Psoas muscle (tissue), 8 donors: ENCODE data around the gene SMARCB1. TPM values are rescaled to one million over a fixed set of nuclear protein-coding genes. Genes with fewer than 3 reads are reported as not detected.

Experiments
- ATAC-seq, 4 donors: fragments of 200-7000 bp; cut with Tn5 transposase; one replicate each; pipeline ENCODE4 v1.9.1; 2020; ENCODE audit warnings: moderate library complexity in 3 of 4, mild to moderate bottlenecking in 2 of 4
- DNase-seq, 2 donors: peaks; one replicate each; pipeline ENCODE4 v3.0.0-alpha.2; 2020
- H3K27ac ChIP-seq: fragments of 200-600 bp; one replicate; pipeline ENCODE4 v1.8.0; 2022
- H3K27me3 ChIP-seq, 3 donors: fragments of 200-600 bp in 1 of 3; one replicate each; pipeline versions ENCODE4 v1.6.1 to v1.8.0; 2013 to 2022; ENCODE audit warnings: low read length in 2 of 3, mild to moderate bottlenecking in 2 of 3, moderate library complexity in 1 of 3; ENCODE audit not compliant: insufficient read depth in 3 of 3
- H3K36me3 ChIP-seq, 2 donors: fragments of 200-600 bp in 1 of 2; one replicate each; pipeline versions ENCODE4 v1.6.1 to v1.8.0; 2013 to 2022; ENCODE audit warnings: low read depth in 1 of 2, mild to moderate bottlenecking in 1 of 2, moderate library complexity in 1 of 2; ENCODE audit not compliant: insufficient read depth in 1 of 2
- H3K4me1 ChIP-seq: fragments of 200-600 bp; one replicate; pipeline ENCODE4 v1.8.0; 2022
- H3K4me3 ChIP-seq: fragments of 200-600 bp; one replicate; pipeline ENCODE4 v1.8.0; 2022; ENCODE audit warnings: mild to moderate bottlenecking
- H3K9me3 ChIP-seq: fragments of 200-600 bp; one replicate; pipeline ENCODE4 v1.8.0; 2022
- WGBS, 3 donors: extraction: QIAGEN DNeasy Blood & Tissue Kit; methylation state at CpG; one replicate each; pipeline versions ENCODE4 v1.1.6 to v1.1.7; 2013; 5-methylcytosine and 5-hydroxymethylcytosine counted together
- intact Hi-C, 2 donors: fragments of 100-400 bp; cut with DNase I; formaldehyde crosslinking; loops; one replicate each; pipeline versions ENCODE4 v1.11.0 to v1.14.2; 2022
- polyA plus RNA-seq, 3 donors: library from polyadenylated mRNA; stranded (reverse); fragments of 200-250 nt; gene quantifications; one replicate each; pipeline ENCODE4 v1.2.3, GENCODE V29; 2013
- total RNA-seq, 4 donors: library from RNA; stranded (reverse); fragmentation: NEBNext Ultra II Directional in 2 of 4; extraction: Animal tissue kit (Norgen Biotek cat#: 25700) in 2 of 4; gene quantifications; one replicate each; pipeline versions ENCODE4 v1.2.1 to v1.2.4, GENCODE V29; 2021 to 2023
- TF ChIP-seq, protein P1 (sequence below): fragments of 200-600 bp; IDR thresholded peaks from one replicate; pipeline ENCODE4 v1.8.0; 2022; ENCODE audit warnings: antibody characterized with exemption
- donor health status: healthy with polysubstance abuse.
- donor health status: DM: no; HTN: no; CAD: no; lungs with moderate emphysema.
- donor health status: Bipolar disorder and iron deficiency.
- donor health status: healthy.
- donor health status: DM: yes; HTN: yes; CAD: no.
- donor health status: DM: no; HTN: no; CAD: no.
- donor health status: DM: no; HTN: no; CAD: no.
- donor health status: DM: yes; HTN: yes; CAD: no.

Gene SMARCB1
- total and polyA plus RNA-seq, 7 donors: 20.7 to 76.6 (median 38.4) TPM

DNA sequence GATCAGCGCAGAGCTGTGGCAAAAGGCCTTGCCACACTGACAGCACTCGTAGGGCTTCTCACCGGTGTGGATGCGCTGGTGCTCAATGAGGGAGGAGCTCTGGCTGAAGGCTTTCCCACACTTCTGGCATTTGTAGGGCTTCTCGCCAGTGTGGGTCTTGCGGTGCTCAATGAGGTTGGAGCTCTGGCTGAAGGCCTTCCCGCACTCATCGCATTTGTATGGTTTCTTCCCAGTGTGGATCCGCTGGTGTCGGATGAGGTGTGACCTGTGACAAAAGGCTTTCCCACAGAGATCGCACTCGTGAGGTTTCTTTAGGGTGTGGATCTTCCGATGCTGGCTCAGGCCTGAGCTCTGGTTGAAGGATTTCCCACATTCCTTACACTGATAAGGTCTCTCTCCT is 42.8 kb upstream of the SMARCB1 start:
- Histone ChIP-seq H3K36me3 (peaks cover 5 to 22% of the 10 kb centered on the region in 2 donors), H3K4me1 (peaks cover 17% of the 10 kb centered on the region), H3K9me3 (no peaks in the 10 kb centered on the region), H3K27ac (peak overlapping the region; percentile 87), H3K4me3 (no peak overlapping the region), H3K27me3 (no peaks in the 10 kb centered on the region)
- DNase-seq (no peak), ATAC-seq (no peak)
- TF ChIP-seq, protein P1, sequence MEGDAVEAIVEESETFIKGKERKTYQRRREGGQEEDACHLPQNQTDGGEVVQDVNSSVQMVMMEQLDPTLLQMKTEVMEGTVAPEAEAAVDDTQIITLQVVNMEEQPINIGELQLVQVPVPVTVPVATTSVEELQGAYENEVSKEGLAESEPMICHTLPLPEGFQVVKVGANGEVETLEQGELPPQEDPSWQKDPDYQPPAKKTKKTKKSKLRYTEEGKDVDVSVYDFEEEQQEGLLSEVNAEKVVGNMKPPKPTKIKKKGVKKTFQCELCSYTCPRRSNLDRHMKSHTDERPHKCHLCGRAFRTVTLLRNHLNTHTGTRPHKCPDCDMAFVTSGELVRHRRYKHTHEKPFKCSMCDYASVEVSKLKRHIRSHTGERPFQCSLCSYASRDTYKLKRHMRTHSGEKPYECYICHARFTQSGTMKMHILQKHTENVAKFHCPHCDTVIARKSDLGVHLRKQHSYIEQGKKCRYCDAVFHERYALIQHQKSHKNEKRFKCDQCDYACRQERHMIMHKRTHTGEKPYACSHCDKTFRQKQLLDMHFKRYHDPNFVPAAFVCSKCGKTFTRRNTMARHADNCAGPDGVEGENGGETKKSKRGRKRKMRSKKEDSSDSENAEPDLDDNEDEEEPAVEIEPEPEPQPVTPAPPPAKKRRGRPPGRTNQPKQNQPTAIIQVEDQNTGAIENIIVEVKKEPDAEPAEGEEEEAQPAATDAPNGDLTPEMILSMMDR: no peak
- intact Hi-C loops: loop anchor here in 1 of 2 donors (5.0 kb wide), 2 partner anchors 57 to 528 kb away; partner anchors contain the start of gene SPECC1L
- 83 to 90% (median 89%) methylated on average over 13 of the region's 13 CpGs for WGBS, 3 donors

DNA sequence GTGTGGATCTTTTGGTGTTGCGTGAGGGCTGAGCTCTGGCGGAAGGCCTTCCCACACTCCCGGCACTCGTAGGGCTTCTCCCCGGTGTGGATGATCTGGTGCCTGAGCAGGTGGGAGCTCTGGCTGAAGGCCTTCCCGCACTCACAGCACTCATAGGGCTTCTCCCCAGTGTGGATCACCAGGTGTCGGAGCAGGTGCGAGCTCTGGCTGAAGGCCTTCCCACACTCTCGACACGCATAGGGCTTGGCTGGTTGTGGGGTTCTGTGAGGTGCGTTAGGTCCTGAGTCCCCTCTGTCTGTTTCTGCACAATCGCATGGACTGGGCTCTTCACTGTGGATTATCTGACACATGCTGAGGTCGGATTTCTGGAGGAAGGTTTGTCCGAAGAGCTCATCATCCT is 42.3 kb upstream of the SMARCB1 start:
- Histone ChIP-seq H3K9me3 (no peaks in the 10 kb centered on the region), H3K4me1 (peaks cover 17% of the 10 kb centered on the region), H3K4me3 (no peak overlapping the region), H3K36me3 (peaks cover 5 to 22% of the 10 kb centered on the region in 2 donors), H3K27me3 (no peaks in the 10 kb centered on the region), H3K27ac (no peak overlapping the region)
- WGBS, 3 donors: 90 to 91% (median 90%) methylated on average over 14 of the region's 14 CpGs
- TF ChIP-seq, protein P1: no peak
- DNase-seq (no peak), ATAC-seq (no peak)
- intact Hi-C loops: loop anchor here in 1 of 2 donors (5.0 kb wide), 2 partner anchors 57 to 528 kb away; partner anchors contain the start of gene SPECC1L

DNA sequence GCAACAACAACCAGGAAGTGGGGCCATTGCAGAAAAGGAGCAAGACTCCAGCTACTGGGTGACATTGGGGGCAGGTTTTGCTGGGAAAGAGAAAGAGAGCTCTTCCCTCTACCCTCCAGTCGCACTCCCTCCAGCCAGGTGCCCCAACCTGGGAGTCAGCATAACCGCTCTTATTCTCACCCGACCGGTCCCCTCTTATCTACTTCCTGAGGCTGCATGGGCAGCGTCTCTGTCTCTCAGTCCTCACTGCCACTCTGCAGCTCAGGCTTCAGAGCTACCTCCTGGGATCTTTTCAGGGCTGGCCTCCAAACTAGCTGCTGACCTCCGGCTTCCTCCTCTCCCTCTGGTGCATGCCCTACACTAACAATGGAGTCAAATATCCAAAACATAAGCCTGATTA is 41.0 kb upstream of the SMARCB1 start:
- no peak overlapping the region for H3K27ac ChIP-seq
- intact Hi-C loops: loop anchor here in 1 of 2 donors (5.0 kb wide), 1 partner anchor 68 kb away; no protein-coding TSS in a partner anchor
- no peaks in the 10 kb centered on the region for H3K27me3 ChIP-seq
- H3K4me1 ChIP-seq: peaks cover 26% of the 10 kb centered on the region
- no peak overlapping the region for H3K4me3 ChIP-seq
- peaks cover 5 to 22% of the 10 kb centered on the region in 2 donors for H3K36me3 ChIP-seq
- WGBS, 3 donors: 85 to 93% (median 87%) methylated on average over 6 of the region's 6 CpGs
- ATAC-seq (no peak), DNase-seq (no peak)
- TF ChIP-seq, protein P1: no peak
- H3K9me3 ChIP-seq: no peaks in the 10 kb centered on the region

DNA sequence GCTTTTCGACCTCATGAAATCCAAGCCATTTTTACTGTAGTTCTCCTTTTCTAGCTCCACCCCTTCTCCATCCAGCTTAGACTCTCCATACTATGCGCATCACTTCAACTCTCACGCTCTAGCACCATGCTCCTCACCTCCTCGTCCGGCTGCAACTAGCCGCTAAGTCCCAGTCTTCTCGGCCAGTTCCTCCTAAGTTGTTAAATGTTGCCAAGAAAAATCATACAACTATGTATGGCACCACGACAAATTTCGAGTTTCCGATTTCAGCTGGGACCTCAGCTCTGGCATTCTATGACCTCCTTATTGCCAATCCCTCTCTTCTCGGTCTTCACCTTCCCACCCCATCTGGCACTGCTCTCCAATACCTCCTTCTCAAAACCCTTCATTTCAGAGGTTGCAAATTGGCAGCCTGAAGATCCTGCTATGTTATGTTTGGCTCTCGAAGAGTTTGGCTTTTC is 36.9 kb upstream of the SMARCB1 start:
- TF ChIP-seq, protein P1: no peak
- ATAC-seq (peak in 1 of 4 donors; percentile 7), DNase-seq (no peak)
- Histone ChIP-seq H3K27me3 (no peaks in the 10 kb centered on the region), H3K36me3 (peaks cover 0 to 4% of the 10 kb centered on the region in 2 donors), H3K4me1 (peaks cover 10% of the 10 kb centered on the region), H3K9me3 (no peaks in the 10 kb centered on the region), H3K27ac (peak overlapping the region; percentile 10), H3K4me3 (peak overlapping the region; percentile 91)
- intact Hi-C loops: loop anchor here in 1 of 2 donors (5.0 kb wide), 1 partner anchor 73 kb away; no protein-coding TSS in a partner anchor
- 37 to 41% (median 38%) methylated on average over 12 of the region's 12 CpGs for WGBS, 3 donors

DNA sequence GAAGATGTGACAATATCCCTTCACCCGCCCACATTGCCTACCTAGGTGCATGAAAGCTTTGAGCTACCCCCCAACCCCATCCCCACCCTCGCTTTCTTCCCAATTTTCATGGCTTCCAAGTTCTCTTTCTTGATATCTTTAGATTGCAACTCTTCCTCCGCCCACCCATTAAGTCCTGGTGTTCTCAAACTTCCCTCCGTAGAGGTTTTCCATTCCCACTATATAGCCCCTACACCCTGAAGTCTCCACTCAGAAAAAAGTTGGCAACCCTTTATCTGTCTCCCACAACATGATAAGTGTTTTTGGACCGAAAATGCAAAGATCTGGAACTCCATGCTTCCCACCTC is 36.4 kb upstream of the SMARCB1 start:
- ATAC-seq: no peak

More for the DNA sequence above, 36.4 kb upstream of the SMARCB1 start:
- Histone ChIP-seq H3K27ac (peak overlapping the region; percentile 90), H3K4me1 (peaks cover 10% of the 10 kb centered on the region), H3K27me3 (no peaks in the 10 kb centered on the region), H3K9me3 (no peaks in the 10 kb centered on the region), H3K36me3 (no peaks in the 10 kb centered on the region), H3K4me3 (peak overlapping the region; percentile 91)
- WGBS, 3 donors: 37 to 42% (median 39%) methylated on average over 5 of the region's 5 CpGs
- TF ChIP-seq, protein P1: no peak
- no peak for DNase-seq
- intact Hi-C loops: no loop called here
